ENCODE measurements around the gene PHF21B. TPM values are rescaled to one million over a fixed set of nuclear protein-coding genes. Genes with fewer than 3 reads are reported as not detected.

The PHF21B gene
- total and polyA plus RNA-seq, 11 donors: 0.04 to 1.6 (median 0.47) TPM; not detected in 4

GRCh38 chr22:44901301-44901700 is 108.5 kb downstream of the PHF21B start:
- peaks cover 0 to 6% (median 0%) of the 10 kb centered on the region in 9 donors for H3K27me3 ChIP-seq
- H3K27ac ChIP-seq: no peak overlapping the region
- H3K4me3 ChIP-seq: no peak overlapping the region
- ATAC-seq: no peak
- TF ChIP-seq POLR2A (IDR thresholded peaks at IDR 0.05): no peak
- TF ChIP-seq, protein P1, sequence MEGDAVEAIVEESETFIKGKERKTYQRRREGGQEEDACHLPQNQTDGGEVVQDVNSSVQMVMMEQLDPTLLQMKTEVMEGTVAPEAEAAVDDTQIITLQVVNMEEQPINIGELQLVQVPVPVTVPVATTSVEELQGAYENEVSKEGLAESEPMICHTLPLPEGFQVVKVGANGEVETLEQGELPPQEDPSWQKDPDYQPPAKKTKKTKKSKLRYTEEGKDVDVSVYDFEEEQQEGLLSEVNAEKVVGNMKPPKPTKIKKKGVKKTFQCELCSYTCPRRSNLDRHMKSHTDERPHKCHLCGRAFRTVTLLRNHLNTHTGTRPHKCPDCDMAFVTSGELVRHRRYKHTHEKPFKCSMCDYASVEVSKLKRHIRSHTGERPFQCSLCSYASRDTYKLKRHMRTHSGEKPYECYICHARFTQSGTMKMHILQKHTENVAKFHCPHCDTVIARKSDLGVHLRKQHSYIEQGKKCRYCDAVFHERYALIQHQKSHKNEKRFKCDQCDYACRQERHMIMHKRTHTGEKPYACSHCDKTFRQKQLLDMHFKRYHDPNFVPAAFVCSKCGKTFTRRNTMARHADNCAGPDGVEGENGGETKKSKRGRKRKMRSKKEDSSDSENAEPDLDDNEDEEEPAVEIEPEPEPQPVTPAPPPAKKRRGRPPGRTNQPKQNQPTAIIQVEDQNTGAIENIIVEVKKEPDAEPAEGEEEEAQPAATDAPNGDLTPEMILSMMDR (IDR thresholded peaks at IDR 0.05): no peak
- no peaks in the 10 kb centered on the region for H3K36me3 ChIP-seq
- 64 to 82% (median 73%) methylated on average over 2 of the region's 2 CpGs for WGBS, 4 donors
- intact Hi-C loops (cut with DNase I): no loop called here
- no peaks in the 10 kb centered on the region for H3K4me1 ChIP-seq
- DNase-seq: no peak
- H3K9me3 ChIP-seq: peaks cover 0 to 29% (median 19%) of the 10 kb centered on the region in 12 donors

DNA sequence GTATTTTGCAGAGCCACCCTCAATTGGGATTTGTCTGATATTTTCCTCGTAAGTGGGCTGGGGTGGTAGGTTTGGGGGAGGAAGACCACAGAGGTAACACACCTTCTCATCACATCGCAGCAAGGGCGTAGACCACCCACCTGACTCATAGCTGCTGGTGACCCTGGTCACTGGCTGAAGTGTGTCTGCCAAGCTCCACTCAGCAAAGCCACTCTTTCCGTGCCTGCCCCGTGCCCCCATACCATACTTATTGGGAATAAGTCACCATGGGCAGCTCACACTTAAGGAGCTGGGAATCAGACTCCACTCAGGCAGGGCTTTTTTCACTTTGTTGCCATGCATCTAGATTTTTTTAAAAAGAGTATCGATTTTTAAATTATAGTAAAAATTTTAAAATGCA is 111.6 kb downstream of the PHF21B start:
- peaks cover 0 to 29% (median 18%) of the 10 kb centered on the region in 12 donors for H3K9me3 ChIP-seq
- no peaks in the 10 kb centered on the region for H3K4me1 ChIP-seq
- H3K36me3 ChIP-seq: no peaks in the 10 kb centered on the region
- H3K4me3 ChIP-seq: no peak overlapping the region
- 89 to 95% (median 91%) methylated on average over 6 of the region's 6 CpGs for WGBS, 4 donors
- intact Hi-C loops (cut with DNase I): loop anchor here in 1 of 10 donors (10.0 kb wide), 1 partner anchor 197 kb away; no protein-coding TSS in a partner anchor
- TF ChIP-seq, protein P1 (IDR thresholded peaks at IDR 0.05): no peak
- no peak for TF ChIP-seq POLR2A (IDR thresholded peaks at IDR 0.05)
- ATAC-seq (no peak), DNase-seq (no peak)
- H3K27ac ChIP-seq: no peak overlapping the region
- H3K27me3 ChIP-seq: peaks cover 0 to 6% (median 0%) of the 10 kb centered on the region in 9 donors

- 81 to 87% (median 83%) methylated on average over 16 to 23 of the region's 23 CpGs for WGBS, 4 donors
Measured at GRCh38 chr22:44895296-44896055, 114.3 kb downstream of the PHF21B start.

DNA sequence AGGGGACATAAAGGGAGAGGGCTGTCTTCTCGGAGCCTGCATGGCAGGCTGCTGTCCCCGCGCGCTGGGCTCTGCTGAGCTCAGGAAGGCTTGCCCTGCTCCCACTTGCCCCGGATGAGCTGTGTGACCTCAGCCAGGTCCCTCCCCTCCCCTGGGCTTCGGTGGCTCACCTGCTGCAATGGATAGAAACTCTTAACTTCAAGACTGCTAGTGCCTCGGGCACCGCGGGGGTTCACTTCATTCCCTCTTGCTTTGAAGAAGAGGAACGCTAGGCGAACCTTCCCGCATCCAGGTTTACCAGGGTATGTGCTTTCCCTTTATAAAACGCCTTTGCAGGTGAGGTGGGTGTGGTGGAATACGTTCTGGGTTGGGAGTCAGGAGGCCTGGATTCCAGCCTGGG is 115.0 kb downstream of the PHF21B start:
- Histone ChIP-seq H3K27ac (no peak overlapping the region), H3K4me3 (no peak overlapping the region), H3K4me1 (no peaks in the 10 kb centered on the region), H3K9me3 (no peaks in the 10 kb centered on the region), H3K27me3 (no peaks in the 10 kb centered on the region), H3K36me3 (no peaks in the 10 kb centered on the region)
- DNase-seq: peak in 1 of 5 donors; percentile 45
- intact Hi-C loops (cut with DNase I): loop anchor here in 1 of 10 donors (10.0 kb wide), 1 partner anchor 200 kb away; no protein-coding TSS in a partner anchor
- 82 to 85% (median 83%) methylated on average over 11 to 14 of the region's 14 CpGs for WGBS, 4 donors
- TF ChIP-seq, protein P1 (IDR thresholded peaks at IDR 0.05): no peak
- no peak for TF ChIP-seq POLR2A (IDR thresholded peaks at IDR 0.05)
- ATAC-seq: no peak

More at GRCh38 chr22:44895296-44896055, 114.3 kb downstream of the PHF21B start:
- ATAC-seq: no peak
- Histone ChIP-seq H3K4me1 (no peaks in the 10 kb centered on the region), H3K27me3 (no peaks in the 10 kb centered on the region), H3K9me3 (peaks cover 0 to 6% (median 0%) of the 10 kb centered on the region in 12 donors), H3K4me3 (no peak overlapping the region), H3K27ac (no peak overlapping the region), H3K36me3 (no peaks in the 10 kb centered on the region)
- no peak for TF ChIP-seq POLR2A (IDR thresholded peaks at IDR 0.05)
- TF ChIP-seq, protein P1 (IDR thresholded peaks at IDR 0.05): no peak
- intact Hi-C loops (cut with DNase I): loop anchor here in 1 of 10 donors (10.0 kb wide), 1 partner anchor 199 kb away; no protein-coding TSS in a partner anchor
- no peak for DNase-seq
